HG03139 (cell line): Measurements from ENCODE around the gene FAM98B.
"Not testable (repeated sequence)": the region's sequence is repeated elsewhere in the genome, so short reads cannot be mapped to it uniquely, and the experiment has no call there.

ENCODE experiments used
- ATAC-seq: cut with Tn5 transposase; IDR thresholded peaks from one replicate; pipeline ENCODE4 v1.9.1; 2021; ENCODE audit not compliant: unreplicated experiment

The FAM98B gene

DNA sequence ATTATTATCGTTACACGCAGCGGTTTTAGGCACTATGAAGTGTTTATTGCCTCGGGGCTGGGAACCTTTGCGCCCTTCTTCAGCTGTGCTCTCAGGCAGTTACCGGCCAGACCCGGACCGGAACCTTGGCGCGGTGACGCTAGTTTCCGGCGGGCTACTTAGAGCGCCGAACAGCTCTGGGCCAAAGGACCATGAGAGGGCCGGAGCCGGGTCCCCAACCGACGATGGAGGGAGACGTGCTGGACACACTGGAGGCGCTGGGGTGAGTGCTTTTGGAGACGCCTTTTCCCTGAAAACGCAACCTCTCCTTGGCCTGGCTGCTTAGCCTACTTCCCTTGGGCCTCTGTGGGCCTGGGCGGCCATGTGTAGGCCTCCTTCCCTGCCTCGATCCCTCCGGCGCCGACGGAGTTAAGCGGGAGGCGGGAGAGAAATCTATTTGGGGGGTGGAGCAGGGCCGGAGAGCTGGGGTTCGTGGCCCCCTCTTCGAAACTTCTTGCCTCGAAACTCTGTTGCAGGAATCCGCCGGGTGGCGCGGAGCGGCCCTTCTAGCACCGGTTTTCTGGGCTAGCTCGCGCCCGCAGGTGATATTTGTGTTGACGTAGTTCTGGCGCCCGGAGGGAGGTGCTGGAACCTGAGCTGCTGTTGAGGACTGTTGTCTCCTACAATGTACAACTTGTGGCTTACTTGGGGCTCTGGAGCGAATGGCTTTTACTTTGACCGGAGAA lies at the start of gene FAM98B:
FAM98B (plus strand) TSS at position 157 of the 725 bp plus-strand sequence; CDS start at position 192, 35 bp downstream.
- peak; percentile 89 for ATAC-seq

DNA sequence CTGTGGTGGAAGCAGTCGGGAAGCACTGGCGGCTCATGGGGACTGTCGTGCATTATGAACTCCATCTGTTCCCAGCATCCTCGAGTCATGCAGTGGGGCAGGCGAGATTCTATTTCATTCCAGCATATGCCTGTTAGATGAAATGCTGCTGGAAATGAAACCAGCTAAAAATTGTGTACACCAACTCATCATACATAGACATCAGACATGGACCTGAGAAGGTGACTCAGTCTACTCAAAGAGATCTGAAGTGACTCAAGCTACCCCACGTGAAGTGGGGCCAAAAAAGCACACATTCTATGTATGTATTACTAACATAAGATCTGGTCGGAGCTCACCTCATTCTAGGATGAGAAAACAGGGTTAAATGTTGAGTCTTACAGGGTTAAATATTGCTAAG lies 47.5 kb upstream of the FAM98B start:
- ATAC-seq = no peak

DNA sequence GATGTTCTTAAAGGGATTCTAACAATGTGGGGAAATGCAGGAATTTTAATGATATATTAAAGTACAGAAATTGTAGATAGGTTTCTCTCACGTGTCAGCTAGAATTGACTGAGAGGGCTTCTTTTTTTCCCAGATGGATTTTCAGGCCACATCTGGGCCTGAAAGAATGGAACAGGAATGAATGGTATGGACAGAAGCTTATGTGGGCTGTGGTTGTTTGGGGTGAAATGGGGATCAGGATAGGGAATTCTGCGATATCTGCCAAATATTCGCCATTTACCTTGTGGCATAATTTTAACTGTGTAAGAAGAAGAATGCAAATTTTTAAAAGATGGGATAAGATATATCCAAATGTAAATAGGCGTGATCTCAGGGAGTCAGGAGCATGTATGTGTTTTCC lies 45.4 kb upstream of the FAM98B start:
- no peak for ATAC-seq

DNA sequence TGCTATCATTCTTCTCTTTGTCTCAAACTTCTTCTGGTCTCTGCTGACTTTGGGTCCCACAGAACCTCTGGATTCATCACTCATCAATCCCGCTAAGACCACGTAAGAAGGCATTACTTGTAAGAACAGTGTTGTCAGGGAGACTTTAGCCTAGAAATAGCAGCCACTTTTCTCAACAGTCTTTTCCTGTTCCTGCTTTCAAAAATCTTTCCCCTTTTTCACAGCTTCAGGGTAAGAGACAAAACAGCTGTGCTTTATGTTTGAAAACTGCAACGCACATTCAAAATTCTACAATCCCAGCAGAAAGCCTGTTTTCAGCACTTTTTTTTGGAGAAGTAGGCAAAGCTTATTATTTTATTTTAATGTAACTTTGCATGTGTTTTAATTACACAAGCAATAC lies 42.0 kb upstream of the FAM98B start:
- no peak for ATAC-seq

DNA sequence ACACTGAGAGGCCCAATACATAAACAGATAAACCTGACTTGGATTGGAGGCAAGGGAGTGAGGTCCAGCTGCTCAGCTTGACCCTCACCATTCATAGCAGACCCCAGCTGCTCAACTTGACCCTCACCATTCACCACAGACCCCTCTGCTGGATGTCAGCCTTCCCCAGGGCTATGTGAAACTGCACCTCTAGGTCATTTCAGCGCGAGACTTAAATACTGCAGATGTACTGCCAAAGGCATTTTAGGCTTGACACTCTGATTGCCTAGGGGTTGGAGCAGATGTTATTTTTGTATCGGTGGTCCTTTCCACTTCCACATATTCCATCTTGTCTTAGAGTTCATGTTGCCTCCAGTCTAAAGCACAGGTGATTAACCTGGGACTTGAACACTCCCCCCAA lies 41.5 kb upstream of the FAM98B start:
- ATAC-seq = no peak

GRCh38 chr15:38414357-38414756 lies 39.6 kb upstream of the FAM98B start:
- ATAC-seq = no peak

- ATAC-seq = no peak
Observed at GRCh38 chr15:38421069-38421690, 32.7 kb upstream of the FAM98B start.

GRCh38 chr15:38424101-38424552 lies 29.8 kb upstream of the FAM98B start:
- ATAC-seq = no peak

DNA sequence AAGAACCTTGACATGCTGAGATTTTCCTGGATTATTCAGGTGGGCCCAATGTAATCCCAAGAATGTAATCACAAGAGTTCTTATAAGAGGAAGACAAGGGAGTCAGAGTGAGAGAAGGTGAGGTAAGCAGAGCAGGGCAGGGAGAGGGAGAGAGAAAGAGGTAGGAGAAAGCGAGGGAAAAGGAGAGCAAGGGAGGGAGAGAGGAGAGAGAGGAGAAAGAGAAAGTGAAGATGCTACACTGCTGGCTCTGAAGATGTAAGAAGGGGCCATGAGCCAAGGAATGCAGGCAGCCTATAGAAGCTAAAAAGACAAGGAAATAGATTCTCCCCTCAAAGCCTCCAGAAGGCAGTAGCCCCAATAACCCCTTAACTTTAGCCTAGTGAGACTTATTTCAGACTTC lies 28.7 kb upstream of the FAM98B start:
- no peak for ATAC-seq

DNA sequence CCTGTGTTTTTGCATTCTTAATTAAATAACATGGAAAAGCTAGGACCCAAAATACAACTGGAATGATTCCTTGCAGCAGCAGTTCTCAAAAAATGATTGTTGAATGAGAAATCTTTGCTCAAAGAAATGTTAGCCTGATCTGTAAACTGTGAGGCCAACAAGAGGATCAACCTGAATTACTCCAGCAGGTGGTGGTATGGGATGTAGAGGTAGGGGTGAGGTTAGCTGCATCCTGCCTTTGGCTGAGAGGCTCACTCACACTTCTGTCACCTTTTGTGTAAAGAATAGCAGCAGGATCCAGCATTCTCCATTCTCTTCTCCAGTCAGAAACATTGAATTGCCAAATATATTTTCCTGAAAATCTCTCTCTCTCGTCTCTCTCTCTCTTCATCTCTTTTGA lies 26.5 kb upstream of the FAM98B start:
- no peak for ATAC-seq

DNA sequence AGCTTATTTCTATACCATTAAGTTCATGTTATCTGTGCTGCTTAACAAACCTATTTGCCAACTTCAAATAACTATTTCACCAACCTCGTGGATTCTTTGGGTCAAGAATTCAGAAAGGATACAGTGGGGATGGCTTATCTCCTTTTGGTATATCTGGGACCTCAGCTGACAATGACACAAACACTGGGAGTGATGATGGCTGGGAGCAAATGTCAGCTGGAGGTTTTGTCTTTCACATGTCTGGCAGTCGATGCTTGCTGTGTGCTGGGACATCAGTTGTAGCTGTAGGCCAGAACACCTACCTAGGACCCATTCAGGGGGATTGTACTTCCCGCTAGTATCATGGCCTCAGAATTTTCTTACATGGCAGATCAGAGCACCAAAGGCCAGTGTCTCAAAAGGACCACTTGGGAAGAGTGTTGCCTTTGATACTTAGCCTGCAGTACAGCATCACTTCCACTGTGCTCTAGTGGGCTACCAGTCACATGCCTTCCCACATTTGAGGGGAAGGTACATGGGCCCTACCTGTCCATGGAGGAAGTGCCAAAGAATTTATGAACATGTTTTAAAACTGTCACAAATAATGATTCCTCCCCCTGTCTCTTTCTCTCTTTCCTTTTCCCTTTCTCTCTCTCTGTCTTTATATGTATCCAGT lies 23.7 kb upstream of the FAM98B start:
- ATAC-seq = no peak

DNA sequence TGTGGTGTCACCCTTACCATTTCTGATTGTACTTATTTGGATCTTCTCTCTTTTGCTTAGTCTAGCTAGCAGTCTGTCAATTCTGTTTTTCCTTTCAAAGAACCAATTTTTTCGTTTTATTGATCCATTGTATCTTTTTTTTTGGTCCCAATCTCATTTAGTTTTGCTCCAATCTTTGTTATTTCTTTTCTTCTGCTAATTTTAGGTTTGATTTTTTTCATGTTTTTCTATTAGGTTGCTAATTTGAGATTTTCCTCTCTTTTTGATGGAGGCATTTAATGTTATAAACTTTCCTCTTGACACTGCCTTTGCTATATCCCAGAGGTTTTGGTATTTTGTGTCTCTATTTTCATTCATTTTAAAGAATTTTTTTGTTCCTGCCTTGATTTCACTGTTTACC lies 16.9 kb upstream of the FAM98B start:
- ATAC-seq = no peak

DNA sequence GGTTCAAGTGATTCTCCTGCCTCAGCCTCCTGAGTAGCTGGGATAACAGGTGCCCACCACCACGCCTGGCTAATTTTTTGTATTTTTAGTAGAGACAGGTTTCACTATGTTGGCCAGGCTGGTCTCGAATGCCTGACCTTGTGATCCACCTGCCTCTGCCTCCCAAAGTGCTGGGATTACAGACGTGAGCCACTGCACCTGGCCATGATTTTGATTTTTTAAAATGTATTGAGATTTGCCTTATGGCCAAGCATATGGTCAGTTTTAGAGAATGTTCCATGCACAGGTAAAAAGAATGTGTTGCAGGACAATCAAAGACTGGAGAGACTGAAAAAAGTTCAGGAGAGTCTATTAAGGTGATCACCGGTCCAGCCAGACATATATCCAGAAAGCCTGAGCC lies 16.3 kb upstream of the FAM98B start:
- ATAC-seq = not testable (repeated sequence)

GRCh38 chr15:38438031-38438986 lies 15.6 kb upstream of the FAM98B start:
- ATAC-seq = no peak

GRCh38 chr15:38440353-38441129 lies 13.4 kb upstream of the FAM98B start:
- ATAC-seq = peak; percentile 73

- no peak for ATAC-seq
Observed at GRCh38 chr15:38441130-38441519, 12.8 kb upstream of the FAM98B start.

- ATAC-seq = no peak
Observed at GRCh38 chr15:38454696-38455090, 766 bp downstream of the FAM98B start.

- ATAC-seq = no peak
Observed at GRCh38 chr15:38455092-38455491, 1.2 kb downstream of the FAM98B start.

- ATAC-seq = no peak
Observed at GRCh38 chr15:38458646-38459045, 4.7 kb downstream of the FAM98B start.

DNA sequence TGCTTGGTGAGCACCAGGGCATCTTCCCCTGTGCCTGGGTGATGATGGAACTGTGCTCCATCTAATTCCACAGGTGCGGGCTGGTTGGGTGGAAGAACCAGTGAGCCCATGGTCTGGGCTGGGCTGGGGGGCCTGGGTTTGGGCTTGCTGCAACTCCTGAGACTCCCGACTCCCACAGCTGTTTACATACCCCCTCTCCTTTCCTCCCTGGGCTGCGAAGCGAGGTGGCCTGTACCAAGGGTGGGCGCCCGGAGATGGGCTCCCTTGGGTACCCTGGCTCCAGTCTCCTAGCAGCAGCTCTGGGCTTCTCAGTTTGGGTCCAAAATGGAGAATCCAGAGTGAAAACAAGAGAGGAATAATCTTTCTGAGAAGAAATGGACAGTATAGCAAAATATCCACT lies 5.6 kb downstream of the FAM98B start:
- ATAC-seq = no peak
